ENCODE results near the gene CDH24. TPM values are rescaled to one million over a fixed set of nuclear protein-coding genes. Genes with fewer than 3 reads are reported as not detected.
A peak's percentile ranks its signal among the peaks of the same experiment; 100 is the strongest.

The CDH24 gene
- total and polyA plus RNA-seq, 2 of the 13 experiments (the other 11 are each of a cell fraction or from before 2014, with no cell fraction given), result 0.69 to 0.99 TPM

DNA sequence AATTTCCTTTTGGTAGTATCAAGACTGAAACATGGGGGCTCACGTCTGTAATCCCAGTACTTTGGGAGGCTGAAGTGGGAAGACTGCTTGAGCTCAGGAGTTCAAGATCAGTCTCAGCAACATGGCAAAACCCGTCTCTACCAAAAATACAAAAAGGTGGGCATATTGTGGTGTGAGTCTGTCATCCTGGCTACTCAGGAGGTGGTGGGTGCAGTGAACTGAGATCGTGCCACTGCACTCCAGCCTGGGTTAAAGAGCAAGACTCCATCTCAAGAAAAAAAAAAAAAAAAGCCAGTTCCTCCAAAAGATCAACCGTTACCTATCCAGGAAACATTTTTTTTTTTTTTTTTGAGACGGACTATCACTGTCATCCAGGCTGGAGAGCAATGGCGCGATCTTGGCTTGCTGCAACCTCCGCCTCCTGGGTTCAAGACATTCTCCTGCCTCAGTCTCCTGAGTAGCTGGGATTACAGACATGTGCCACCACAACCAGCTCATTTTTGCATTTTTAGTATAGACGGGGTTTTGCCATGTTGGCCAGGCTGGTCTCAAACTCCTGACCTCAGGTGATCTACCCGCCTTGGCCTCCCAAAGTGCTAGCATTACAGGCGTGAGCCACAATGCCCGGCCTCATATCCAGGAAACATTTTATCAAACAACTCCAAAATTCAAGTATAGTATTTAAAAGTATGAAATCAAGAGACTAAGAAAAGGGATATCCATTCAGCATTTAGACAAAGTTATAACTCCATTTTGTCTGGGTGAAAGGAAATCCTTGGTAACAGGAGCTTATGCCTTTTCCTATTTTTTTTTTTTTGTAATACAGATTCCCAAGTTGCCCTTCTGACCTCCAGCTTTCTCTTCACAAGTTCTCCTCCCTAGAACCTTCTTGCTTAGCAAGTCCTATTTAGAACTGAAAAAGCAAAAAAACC is 34.2 kb upstream of the CDH24 start (continued):
- 0 out of 2 replicates have a peak, but pooled peaks have one; percentile 5 for TF ChIP-seq SMARCC2 (IDR thresholded peaks at IDR 0.05)
- no peak for TF ChIP-seq ZFP1 (CRISPR knock-in tag; IDR thresholded peaks at IDR 0.05)
- no peak for TF ChIP-seq ZEB1 (IDR thresholded peaks at IDR 0.05; ENCODE audit: insufficient replicate concordance, low read depth)
- TF ChIP-seq NR2F2 (IDR thresholded peaks at IDR 0.05; ENCODE audit: borderline replicate concordance, low read depth), result no peak
- TF ChIP-seq, protein P1, sequence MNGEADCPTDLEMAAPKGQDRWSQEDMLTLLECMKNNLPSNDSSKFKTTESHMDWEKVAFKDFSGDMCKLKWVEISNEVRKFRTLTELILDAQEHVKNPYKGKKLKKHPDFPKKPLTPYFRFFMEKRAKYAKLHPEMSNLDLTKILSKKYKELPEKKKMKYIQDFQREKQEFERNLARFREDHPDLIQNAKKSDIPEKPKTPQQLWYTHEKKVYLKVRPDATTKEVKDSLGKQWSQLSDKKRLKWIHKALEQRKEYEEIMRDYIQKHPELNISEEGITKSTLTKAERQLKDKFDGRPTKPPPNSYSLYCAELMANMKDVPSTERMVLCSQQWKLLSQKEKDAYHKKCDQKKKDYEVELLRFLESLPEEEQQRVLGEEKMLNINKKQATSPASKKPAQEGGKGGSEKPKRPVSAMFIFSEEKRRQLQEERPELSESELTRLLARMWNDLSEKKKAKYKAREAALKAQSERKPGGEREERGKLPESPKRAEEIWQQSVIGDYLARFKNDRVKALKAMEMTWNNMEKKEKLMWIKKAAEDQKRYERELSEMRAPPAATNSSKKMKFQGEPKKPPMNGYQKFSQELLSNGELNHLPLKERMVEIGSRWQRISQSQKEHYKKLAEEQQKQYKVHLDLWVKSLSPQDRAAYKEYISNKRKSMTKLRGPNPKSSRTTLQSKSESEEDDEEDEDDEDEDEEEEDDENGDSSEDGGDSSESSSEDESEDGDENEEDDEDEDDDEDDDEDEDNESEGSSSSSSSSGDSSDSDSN (CRISPR knock-in tag; IDR thresholded peaks at IDR 0.05), result no peak
- TF ChIP-seq DNMT3B (CRISPR knock-in tag; conservative IDR thresholded peaks at IDR 0.05), result no peak
- TF ChIP-seq PHF21A (CRISPR knock-in tag; IDR thresholded peaks at IDR 0.05), result no peak
- TF ChIP-seq SRY (CRISPR knock-in tag; IDR thresholded peaks at IDR 0.05), result 0 out of 2 replicates have a peak, but pooled peaks have one; percentile 55
- TF ChIP-seq, protein P2, sequence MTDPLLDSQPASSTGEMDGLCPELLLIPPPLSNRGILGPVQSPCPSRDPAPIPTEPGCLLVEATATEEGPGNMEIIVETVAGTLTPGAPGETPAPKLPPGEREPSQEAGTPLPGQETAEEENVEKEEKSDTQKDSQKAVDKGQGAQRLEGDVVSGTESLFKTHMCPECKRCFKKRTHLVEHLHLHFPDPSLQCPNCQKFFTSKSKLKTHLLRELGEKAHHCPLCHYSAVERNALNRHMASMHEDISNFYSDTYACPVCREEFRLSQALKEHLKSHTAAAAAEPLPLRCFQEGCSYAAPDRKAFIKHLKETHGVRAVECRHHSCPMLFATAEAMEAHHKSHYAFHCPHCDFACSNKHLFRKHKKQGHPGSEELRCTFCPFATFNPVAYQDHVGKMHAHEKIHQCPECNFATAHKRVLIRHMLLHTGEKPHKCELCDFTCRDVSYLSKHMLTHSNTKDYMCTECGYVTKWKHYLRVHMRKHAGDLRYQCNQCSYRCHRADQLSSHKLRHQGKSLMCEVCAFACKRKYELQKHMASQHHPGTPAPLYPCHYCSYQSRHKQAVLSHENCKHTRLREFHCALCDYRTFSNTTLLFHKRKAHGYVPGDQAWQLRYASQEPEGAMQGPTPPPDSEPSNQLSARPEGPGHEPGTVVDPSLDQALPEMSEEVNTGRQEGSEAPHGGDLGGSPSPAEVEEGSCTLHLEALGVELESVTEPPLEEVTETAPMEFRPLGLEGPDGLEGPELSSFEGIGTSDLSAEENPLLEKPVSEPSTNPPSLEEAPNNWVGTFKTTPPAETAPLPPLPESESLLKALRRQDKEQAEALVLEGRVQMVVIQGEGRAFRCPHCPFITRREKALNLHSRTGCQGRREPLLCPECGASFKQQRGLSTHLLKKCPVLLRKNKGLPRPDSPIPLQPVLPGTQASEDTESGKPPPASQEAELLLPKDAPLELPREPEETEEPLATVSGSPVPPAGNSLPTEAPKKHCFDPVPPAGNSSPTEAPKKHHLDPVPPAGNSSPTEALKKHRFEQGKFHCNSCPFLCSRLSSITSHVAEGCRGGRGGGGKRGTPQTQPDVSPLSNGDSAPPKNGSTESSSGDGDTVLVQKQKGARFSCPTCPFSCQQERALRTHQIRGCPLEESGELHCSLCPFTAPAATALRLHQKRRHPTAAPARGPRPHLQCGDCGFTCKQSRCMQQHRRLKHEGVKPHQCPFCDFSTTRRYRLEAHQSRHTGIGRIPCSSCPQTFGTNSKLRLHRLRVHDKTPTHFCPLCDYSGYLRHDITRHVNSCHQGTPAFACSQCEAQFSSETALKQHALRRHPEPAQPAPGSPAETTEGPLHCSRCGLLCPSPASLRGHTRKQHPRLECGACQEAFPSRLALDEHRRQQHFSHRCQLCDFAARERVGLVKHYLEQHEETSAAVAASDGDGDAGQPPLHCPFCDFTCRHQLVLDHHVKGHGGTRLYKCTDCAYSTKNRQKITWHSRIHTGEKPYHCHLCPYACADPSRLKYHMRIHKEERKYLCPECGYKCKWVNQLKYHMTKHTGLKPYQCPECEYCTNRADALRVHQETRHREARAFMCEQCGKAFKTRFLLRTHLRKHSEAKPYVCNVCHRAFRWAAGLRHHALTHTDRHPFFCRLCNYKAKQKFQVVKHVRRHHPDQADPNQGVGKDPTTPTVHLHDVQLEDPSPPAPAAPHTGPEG (CRISPR knock-in tag; IDR thresholded peaks at IDR 0.05), result no peak
- TF ChIP-seq, protein P3, sequence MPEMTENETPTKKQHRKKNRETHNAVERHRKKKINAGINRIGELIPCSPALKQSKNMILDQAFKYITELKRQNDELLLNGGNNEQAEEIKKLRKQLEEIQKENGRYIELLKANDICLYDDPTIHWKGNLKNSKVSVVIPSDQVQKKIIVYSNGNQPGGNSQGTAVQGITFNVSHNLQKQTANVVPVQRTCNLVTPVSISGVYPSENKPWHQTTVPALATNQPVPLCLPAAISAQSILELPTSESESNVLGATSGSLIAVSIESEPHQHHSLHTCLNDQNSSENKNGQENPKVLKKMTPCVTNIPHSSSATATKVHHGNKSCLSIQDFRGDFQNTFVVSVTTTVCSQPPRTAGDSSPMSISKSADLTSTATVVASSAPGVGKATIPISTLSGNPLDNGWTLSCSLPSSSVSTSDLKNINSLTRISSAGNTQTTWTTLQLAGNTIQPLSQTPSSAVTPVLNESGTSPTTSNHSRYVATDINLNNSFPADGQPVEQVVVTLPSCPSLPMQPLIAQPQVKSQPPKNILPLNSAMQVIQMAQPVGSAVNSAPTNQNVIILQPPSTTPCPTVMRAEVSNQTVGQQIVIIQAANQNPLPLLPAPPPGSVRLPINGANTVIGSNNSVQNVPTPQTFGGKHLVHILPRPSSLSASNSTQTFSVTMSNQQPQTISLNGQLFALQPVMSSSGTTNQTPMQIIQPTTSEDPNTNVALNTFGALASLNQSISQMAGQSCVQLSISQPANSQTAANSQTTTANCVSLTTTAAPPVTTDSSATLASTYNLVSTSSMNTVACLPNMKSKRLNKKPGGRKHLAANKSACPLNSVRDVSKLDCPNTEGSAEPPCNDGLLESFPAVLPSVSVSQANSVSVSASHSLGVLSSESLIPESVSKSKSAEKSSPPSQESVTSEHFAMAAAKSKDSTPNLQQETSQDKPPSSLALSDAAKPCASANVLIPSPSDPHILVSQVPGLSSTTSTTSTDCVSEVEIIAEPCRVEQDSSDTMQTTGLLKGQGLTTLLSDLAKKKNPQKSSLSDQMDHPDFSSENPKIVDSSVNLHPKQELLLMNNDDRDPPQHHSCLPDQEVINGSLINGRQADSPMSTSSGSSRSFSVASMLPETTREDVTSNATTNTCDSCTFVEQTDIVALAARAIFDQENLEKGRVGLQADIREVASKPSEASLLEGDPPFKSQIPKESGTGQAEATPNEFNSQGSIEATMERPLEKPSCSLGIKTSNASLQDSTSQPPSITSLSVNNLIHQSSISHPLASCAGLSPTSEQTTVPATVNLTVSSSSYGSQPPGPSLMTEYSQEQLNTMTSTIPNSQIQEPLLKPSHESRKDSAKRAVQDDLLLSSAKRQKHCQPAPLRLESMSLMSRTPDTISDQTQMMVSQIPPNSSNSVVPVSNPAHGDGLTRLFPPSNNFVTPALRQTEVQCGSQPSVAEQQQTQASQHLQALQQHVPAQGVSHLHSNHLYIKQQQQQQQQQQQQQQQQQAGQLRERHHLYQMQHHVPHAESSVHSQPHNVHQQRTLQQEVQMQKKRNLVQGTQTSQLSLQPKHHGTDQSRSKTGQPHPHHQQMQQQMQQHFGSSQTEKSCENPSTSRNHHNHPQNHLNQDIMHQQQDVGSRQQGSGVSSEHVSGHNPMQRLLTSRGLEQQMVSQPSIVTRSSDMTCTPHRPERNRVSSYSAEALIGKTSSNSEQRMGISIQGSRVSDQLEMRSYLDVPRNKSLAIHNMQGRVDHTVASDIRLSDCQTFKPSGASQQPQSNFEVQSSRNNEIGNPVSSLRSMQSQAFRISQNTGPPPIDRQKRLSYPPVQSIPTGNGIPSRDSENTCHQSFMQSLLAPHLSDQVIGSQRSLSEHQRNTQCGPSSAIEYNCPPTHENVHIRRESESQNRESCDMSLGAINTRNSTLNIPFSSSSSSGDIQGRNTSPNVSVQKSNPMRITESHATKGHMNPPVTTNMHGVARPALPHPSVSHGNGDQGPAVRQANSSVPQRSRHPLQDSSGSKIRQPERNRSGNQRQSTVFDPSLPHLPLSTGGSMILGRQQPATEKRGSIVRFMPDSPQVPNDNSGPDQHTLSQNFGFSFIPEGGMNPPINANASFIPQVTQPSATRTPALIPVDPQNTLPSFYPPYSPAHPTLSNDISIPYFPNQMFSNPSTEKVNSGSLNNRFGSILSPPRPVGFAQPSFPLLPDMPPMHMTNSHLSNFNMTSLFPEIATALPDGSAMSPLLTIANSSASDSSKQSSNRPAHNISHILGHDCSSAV (CRISPR knock-in tag; IDR thresholded peaks at IDR 0.05; ENCODE audit: borderline replicate concordance), result no peak
